H1 (cell line): ENCODE results near the gene KRTAP10-2. TPM values are rescaled to one million over a fixed set of nuclear protein-coding genes. Genes with fewer than 3 reads are reported as not detected.

Experiments used
- CTCF ChIA-PET: fragments of 300-600 bp; sonication (Branson Sonifier 250); formaldehyde crosslinking; loops from one replicate; lab custom pipeline; 2021; ENCODE audit not compliant: partially characterized antibody; lab: Charles Lee
- POLR2A ChIA-PET: fragments of 300-600 bp; sonication (Branson Sonifier 250); formaldehyde crosslinking; loops from one replicate; lab custom pipeline; 2021; ENCODE audit warnings: inconsistent platforms; ENCODE audit not compliant: partially characterized antibody; lab: Charles Lee
- DNase-seq, 2 experiments: peaks; one replicate each; pipeline versions ENCODE4 v3.0.0 to v3.0.0-alpha.2; 2010 to 2022; ENCODE audit warnings: low spot score in 2 of 2, low read depth in 1 of 2, mixed read lengths in 1 of 2
- FAIRE-seq: peaks from 2 replicates; lab custom pipeline; 2011; peaks lifted over from hg19 to GRCh38; lab: Jason Lieb, UNC
- H2AFZ ChIP-seq: 2 replicates; pipeline ENCODE4 v1.8.1; 2012; ENCODE audit warnings: low read length, inconsistent platforms
- H2AK5ac ChIP-seq: 2 replicates; pipeline ENCODE4 v1.6.1; 2013; ENCODE audit warnings: low read depth, low read length
- H2BK120ac ChIP-seq: replicated peaks from 2 replicates; pipeline ENCODE3; 2013; ENCODE audit warnings: low read depth, low read length, inconsistent platforms
- H2BK12ac ChIP-seq: 2 replicates; pipeline ENCODE4 v1.6.1; 2013; ENCODE audit warnings: low read depth, low read length
- H2BK15ac ChIP-seq: 2 replicates; pipeline ENCODE4 v1.6.1; 2013; ENCODE audit warnings: low read length
- H2BK20ac ChIP-seq: 2 replicates; pipeline ENCODE4 v1.6.1; 2013; ENCODE audit warnings: low read length
- H2BK5ac ChIP-seq: 2 replicates; pipeline ENCODE4 v1.6.1; 2013; ENCODE audit warnings: low read depth, low read length
- H3K14ac ChIP-seq: 2 replicates; pipeline ENCODE4 v1.6.1; 2013; ENCODE audit warnings: inconsistent platforms; ENCODE audit not compliant: insufficient read length
- H3K18ac ChIP-seq: 2 replicates; pipeline ENCODE4 v1.6.1; 2013; ENCODE audit warnings: low read length; ENCODE audit errors: extremely low read depth
- H3K23ac ChIP-seq: 2 replicates; pipeline ENCODE4 v1.6.1; 2013; ENCODE audit warnings: inconsistent platforms; ENCODE audit not compliant: insufficient read length
- H3K23me2 ChIP-seq: 2 replicates; pipeline ENCODE4 v1.6.1; 2013; ENCODE audit warnings: low read depth, low read length
- H3K27ac ChIP-seq: 2 replicates; pipeline ENCODE4 v1.6.1; 2011; ENCODE audit warnings: low read depth, low read length, inconsistent platforms
- H3K27me3 ChIP-seq, 4 experiments: replicated peaks in 1 of 4; 1 replicate in 1 of 4; 2 replicates in 3 of 4; pipeline versions ENCODE4 v1.6.1 to v1.8.1; 2011 to 2013; ENCODE audit warnings: low read length in 3 of 4, mild to moderate bottlenecking in 3 of 4, inconsistent platforms in 2 of 4, mixed read lengths in 2 of 4, moderate library complexity in 1 of 4; ENCODE audit not compliant: control insufficient read depth in 3 of 4, insufficient read depth in 3 of 4; ENCODE audit errors: extremely low read depth in 1 of 4
- H3K36me3 ChIP-seq, 4 experiments: 2 replicates each; pipeline versions ENCODE4 v1.6.1 to v1.8.1; 2011 to 2013; ENCODE audit warnings: mild to moderate bottlenecking in 4 of 4, low read length in 3 of 4, moderate library complexity in 2 of 4, control low read depth in 1 of 4, inconsistent platforms in 1 of 4; ENCODE audit not compliant: insufficient read depth in 4 of 4, control insufficient read depth in 2 of 4
- H3K4ac ChIP-seq: replicated peaks from 2 replicates; pipeline ENCODE3; 2013; ENCODE audit warnings: low read length, low read depth, mixed read lengths, inconsistent platforms; ENCODE audit not compliant: insufficient read length
- H3K4me1 ChIP-seq, 4 experiments: replicated peaks in 1 of 4; 1 replicate in 1 of 4; 2 replicates in 3 of 4; pipeline versions ENCODE4 v1.6.1 to v1.8.1; 2011 to 2013; ENCODE audit warnings: low read length in 3 of 4, inconsistent platforms in 2 of 4, mixed read lengths in 1 of 4; ENCODE audit not compliant: insufficient read depth in 4 of 4, control insufficient read depth in 3 of 4
- H3K4me2 ChIP-seq, 2 experiments: 2 replicates each; pipeline versions ENCODE4 v1.6.1 to v1.8.1; 2011 to 2013; ENCODE audit warnings: low read depth in 2 of 2, low read length in 2 of 2, control low read depth in 1 of 2, inconsistent platforms in 1 of 2, mild to moderate bottlenecking in 1 of 2; ENCODE audit not compliant: insufficient read depth in 1 of 2
- H3K4me3 ChIP-seq, 4 experiments: fragments of 200-600, 300-600 bp in 1 of 4; sonication (generic), shearing (Covaris generic), sonication (Bioruptor Twin) in 1 of 4; 2 replicates each; pipeline versions ENCODE4 v1.5.1 to v1.8.1; 2011 to 2016; ENCODE audit warnings: low read length in 4 of 4, low read depth in 3 of 4, control low read depth in 2 of 4, inconsistent platforms in 2 of 4, mild to moderate bottlenecking in 2 of 4, mixed read lengths in 1 of 4, moderate library complexity in 1 of 4; ENCODE audit not compliant: insufficient read depth in 2 of 4; ENCODE audit errors: extremely low read depth in 1 of 4
- H3K56ac ChIP-seq: replicated peaks from 2 replicates; pipeline ENCODE3; 2013; ENCODE audit warnings: low read depth, mild to moderate bottlenecking, mixed read lengths, low read length, inconsistent platforms; ENCODE audit not compliant: insufficient read length
- H3K79me1 ChIP-seq: 2 replicates; pipeline ENCODE4 v1.6.1; 2013; ENCODE audit warnings: low read depth, low read length, control low read depth
- H3K79me2 ChIP-seq, 2 experiments: 2 replicates each; pipeline versions ENCODE4 v1.6.1 to v1.8.1; 2012 to 2013; ENCODE audit warnings: low read length in 2 of 2, mild to moderate bottlenecking in 2 of 2, inconsistent platforms in 1 of 2; ENCODE audit not compliant: insufficient read depth in 2 of 2, control insufficient read depth in 1 of 2
- H3K9ac ChIP-seq, 4 experiments: replicated peaks in 1 of 4; 1 replicate in 1 of 4; 2 replicates in 3 of 4; pipeline versions ENCODE4 v1.6.1 to v1.8.1; 2011 to 2013; ENCODE audit warnings: low read depth in 3 of 4, low read length in 3 of 4, control low read depth in 2 of 4, mild to moderate bottlenecking in 2 of 4, moderate library complexity in 2 of 4, inconsistent platforms in 1 of 4; ENCODE audit errors: extremely low read depth in 1 of 4
- H3K9me3 ChIP-seq, 2 experiments: 2 replicates each; pipeline versions ENCODE4 v1.6.1 to v1.8.1; 2012 to 2013; ENCODE audit warnings: mild to moderate bottlenecking in 2 of 2, moderate library complexity in 2 of 2, control low read depth in 1 of 2, inconsistent platforms in 1 of 2, low read depth in 1 of 2, low read length in 1 of 2, mixed read lengths in 1 of 2; ENCODE audit not compliant: insufficient read depth in 2 of 2
- H4K20me1 ChIP-seq, 2 experiments: replicated peaks in 1 of 2; 2 replicates each; pipeline versions ENCODE3 to v1.8.1; 2011 to 2013; ENCODE audit warnings: inconsistent platforms in 2 of 2, low read length in 2 of 2, mild to moderate bottlenecking in 1 of 2; ENCODE audit not compliant: insufficient read depth in 2 of 2, control insufficient read depth in 1 of 2
- H4K5ac ChIP-seq: 2 replicates; pipeline ENCODE4 v1.6.1; 2013; ENCODE audit warnings: low read length, low read depth, mixed read lengths, inconsistent platforms; ENCODE audit not compliant: insufficient read length
- H4K8ac ChIP-seq: 2 replicates; pipeline ENCODE4 v1.8.0; 2013; ENCODE audit warnings: mild to moderate bottlenecking, moderate library complexity, low read length, inconsistent platforms; ENCODE audit not compliant: insufficient read depth; ENCODE audit errors: extremely low read depth
- H4K91ac ChIP-seq: replicated peaks from 2 replicates; pipeline ENCODE3; 2013; ENCODE audit warnings: low read length, mixed read lengths, inconsistent platforms; ENCODE audit not compliant: insufficient read length
- ASH2L ChIP-seq: fragments of 200-600, 300-600 bp; sonication (generic); IDR thresholded peaks from one replicate; pipeline ENCODE4 v1.7.1; 2017; ENCODE audit warnings: low read length
- ATF3 ChIP-seq: IDR thresholded peaks from 2 replicates; pipeline ENCODE4 v1.6.1; 2011; ENCODE audit warnings: low read depth, mild to moderate bottlenecking, low read length; ENCODE audit not compliant: insufficient read depth
- BCL11A ChIP-seq, 2 experiments: IDR thresholded peaks; one replicate each; pipeline ENCODE4 v1.6.1; 2011; ENCODE audit warnings: low read depth in 2 of 2, low read length in 2 of 2, mild to moderate bottlenecking in 2 of 2
- CHD1 ChIP-seq: IDR thresholded peaks from 2 replicates; pipeline ENCODE4 v1.6.1; 2012; ENCODE audit warnings: low read depth, low read length, improper control_type of control experiment
- CHD2 ChIP-seq: IDR thresholded peaks from 2 replicates; pipeline ENCODE4 v1.6.1; 2012; ENCODE audit warnings: low read length, improper control_type of control experiment
- KDM4A ChIP-seq: IDR thresholded peaks from one replicate; pipeline ENCODE4 v1.7.1; 2012; ENCODE audit warnings: low read depth, mild to moderate bottlenecking, moderate library complexity, low read length, inconsistent platforms; ENCODE audit not compliant: severe bottlenecking
- MAX ChIP-seq: IDR thresholded peaks from 2 replicates; pipeline ENCODE4 v1.6.1; 2012; ENCODE audit warnings: inconsistent platforms
- POLR2AphosphoS5 ChIP-seq: IDR thresholded peaks from 2 replicates; pipeline ENCODE4 v1.6.1; 2011; ENCODE audit warnings: low read depth, low read length
- SIX5 ChIP-seq: IDR thresholded peaks from 2 replicates; pipeline ENCODE4 v1.6.1; 2011; ENCODE audit warnings: mild to moderate bottlenecking, low read depth, low read length
- WGBS, 2 experiments: shearing (Covaris generic) in 1 of 2; methylation state at CpG; one replicate each; pipeline versions ENCODE4 v1.1.6 to v1.1.7; 2013 to 2015; ENCODE audit warnings: low lambda C conversion rate in 2 of 2, mixed read lengths in 2 of 2, inconsistent platforms in 1 of 2, low coverage in 1 of 2, missing lambda C conversion rate in 1 of 2; ENCODE audit not compliant: insufficient replicate concordance in 2 of 2, insufficient coverage in 1 of 2, insufficient read length in 1 of 2; ENCODE audit errors: extremely low coverage in 1 of 2, missing lambda C conversion rate in 1 of 2; 5-methylcytosine and 5-hydroxymethylcytosine counted together
- polyA plus RNA-seq, 7 experiments: library from polyadenylated mRNA; depleted of rRNA in 3 of 7; stranded (reverse) in 5 of 7; unstranded in 2 of 7; fragments of >200 nt in 5 of 7; fragments of 200-250 nt in 2 of 7; gene quantifications; 1 replicate in 5 of 7; 2 replicates in 1 of 7; 4 replicates in 1 of 7; pipeline versions ENCODE4 v1.2.1 to v1.2.3, GENCODE V29; 2011 to 2013; ENCODE audit warnings: missing spikeins in 2 of 7, mixed read lengths in 2 of 7
- total RNA-seq: library from RNA; stranded (reverse); fragmentation: NEBNext Ultra II Directional; extraction: Animal tissue kit (Norgen Biotek cat#: 25700); gene quantifications from 2 replicates; pipeline ENCODE4 v1.2.1, GENCODE V29; 2021

The KRTAP10-2 gene
- total and polyA plus RNA-seq, 2 of the 8 experiments (the other 6 are each of a cell fraction or from before 2014, with no cell fraction given): 0.11 TPM; not detected in 1

- no peaks in the 10 kb centered on the region for H3K79me1 ChIP-seq
- peaks cover 1 to 4% of the 10 kb centered on the region in 2 experiments; a peak in 1 of 4 replicates for H3K9me3 ChIP-seq
- H2BK12ac ChIP-seq: peak overlapping the region; percentile 45
- H3K27ac ChIP-seq: no peak overlapping the region
- H4K91ac ChIP-seq: peak overlapping the region; percentile 66
- H2BK20ac ChIP-seq: peak overlapping the region; percentile 91
- POLR2A ChIA-PET: interaction anchor here (1.8 kb wide), 1 partner anchor 10 kb away, joined by 4 read pairs; no protein-coding TSS in a partner anchor
- H4K8ac ChIP-seq: no peak overlapping the region
- no peak overlapping the region for H3K9ac ChIP-seq
- H2BK120ac ChIP-seq: peak overlapping the region; percentile 30
- H3K27me3 ChIP-seq: no peaks in the 10 kb centered on the region
- H3K14ac ChIP-seq: no peak overlapping the region
- no peaks in the 10 kb centered on the region for H4K20me1 ChIP-seq
- no peaks in the 10 kb centered on the region for H3K36me3 ChIP-seq
- peak overlapping the region; percentile 12; the same call in 1 of the 2 replicates for H2BK15ac ChIP-seq
- H3K4me1 ChIP-seq: peaks cover 6 to 35% (median 16%) of the 10 kb centered on the region in 4 experiments
- no peak overlapping the region for H2AFZ ChIP-seq
- FAIRE-seq (peak; percentile 62), DNase-seq (peak in 1 of 2 experiments; percentile 44)
- H3K4me3 ChIP-seq: no peak overlapping the region
- H3K23me2 ChIP-seq: no peaks in the 10 kb centered on the region
- H3K79me2 ChIP-seq: no peaks in the 10 kb centered on the region
- no peak overlapping the region; the same call in 1 of the 2 replicates for H3K18ac ChIP-seq
- H2AK5ac ChIP-seq: no peak overlapping the region; the same call in 1 of the 2 replicates
- peak overlapping the region; percentile 94; the same call in 1 of the 2 replicates for H2BK5ac ChIP-seq
- no peak overlapping the region for H3K56ac ChIP-seq
- H3K23ac ChIP-seq: no peak overlapping the region
- WGBS, 2 experiments: 76% methylated on average over 5 of the region's 5 CpGs; no CpG with 5 or more reads in 1 of the 2 experiments
- peak overlapping the region; percentile 40 for H3K4ac ChIP-seq
- H3K4me2 ChIP-seq: peak overlapping the region in 1 of 2 experiments; percentile 61; a peak in 1 of 4 replicates
- CTCF ChIA-PET: interaction anchor here (0.9 to 1.5 kb wide), 5 partner anchors 33 to 246 kb away, joined by 3 to 4 read pairs (median 3); no protein-coding TSS in a partner anchor
- H4K5ac ChIP-seq: peak overlapping the region; percentile 6
- TF ChIP-seq ASH2L (no peak), BCL11A (IDR thresholded peaks at IDR 0.05; ENCODE audit: low read depth in 2 of 2, low read length in 2 of 2) (no peak), KDM4A (no peak), SIX5 (no peak), POLR2AphosphoS5 (no peak), CHD1 (no peak), MAX (no peak), CHD2 (no peak), ATF3 (no peak)
Observed at GRCh38 chr21:44547656-44548331, 3.5 kb downstream of the KRTAP10-2 start.
